IMR-90 (cell line): ENCODE measurements around the gene EXOC4. TPM values are rescaled to one million over a fixed set of nuclear protein-coding genes. Genes with fewer than 3 reads are reported as not detected.

Source experiments
- ATAC-seq: fragments of 200-7000 bp; cut with Tn5 transposase; 2 replicates; pipeline ENCODE4 v1.9.1; 2020; ENCODE audit warnings: low read depth, mild to moderate bottlenecking, moderate library complexity
- BruUV-seq: library from RNA; stranded (reverse); fragments of 400-500 nt; replicated peaks from 2 replicates; lab custom pipeline; 2021; lab: Mats Ljungman, UMichigan
- CTCF ChIA-PET: fragments of 300-600 bp; formaldehyde crosslinking; extraction: SDS; loops from one replicate; lab custom pipeline; 2021; ENCODE audit warnings: antibody characterized with exemption; lab: Yijun Ruan, JAX
- POLR2A ChIA-PET: fragments of 300-600 bp; sonication (Branson Sonifier 250); formaldehyde crosslinking; loops from one replicate; lab custom pipeline; 2022; ENCODE audit warnings: antibody characterized with exemption; ENCODE audit not compliant: unreplicated experiment; lab: Charles Lee
- DNase-seq: peaks from one replicate; pipeline ENCODE4 v3.0.0; 2013
- H2AFZ ChIP-seq: replicated peaks from 2 replicates; pipeline ENCODE3; 2013; ENCODE audit warnings: low read length, mild to moderate bottlenecking; ENCODE audit not compliant: poor library complexity
- H2AK5ac ChIP-seq: 2 replicates; pipeline ENCODE4 v1.6.1; 2013; ENCODE audit warnings: low read depth, low read length, inconsistent platforms
- H2AK9ac ChIP-seq: replicated peaks from 2 replicates; pipeline ENCODE3; 2013; ENCODE audit warnings: mild to moderate bottlenecking, low read depth, low read length, moderate library complexity; ENCODE audit not compliant: poor library complexity
- H2BK120ac ChIP-seq: 2 replicates; pipeline ENCODE4 v1.6.1; 2013; ENCODE audit warnings: low read depth, low read length, inconsistent platforms
- H2BK15ac ChIP-seq: 3 replicates; pipeline ENCODE4 v1.6.1; 2013; ENCODE audit warnings: low read depth, low read length, inconsistent platforms
- H2BK20ac ChIP-seq: 2 replicates; pipeline ENCODE4 v1.6.1; 2013; ENCODE audit warnings: low read depth, mild to moderate bottlenecking, inconsistent platforms, low read length, moderate library complexity
- H2BK5ac ChIP-seq: 2 replicates; pipeline ENCODE4 v1.6.1; 2013; ENCODE audit warnings: mild to moderate bottlenecking, low read depth, low read length, inconsistent platforms; ENCODE audit not compliant: poor library complexity, severe bottlenecking
- H3K14ac ChIP-seq: replicated peaks from 2 replicates; pipeline ENCODE4 v1.6.1; 2013; ENCODE audit warnings: low read depth, low read length, inconsistent platforms
- H3K18ac ChIP-seq: 2 replicates; pipeline ENCODE4 v1.6.1; 2013; ENCODE audit warnings: low read depth, low read length, control low read depth
- H3K23ac ChIP-seq: 2 replicates; pipeline ENCODE4 v1.6.1; 2013; ENCODE audit warnings: low read depth, low read length, inconsistent platforms
- H3K27ac ChIP-seq: 2 replicates; pipeline ENCODE4 v1.5.1; 2013; ENCODE audit warnings: mild to moderate bottlenecking, control low read depth, low read length; ENCODE audit not compliant: insufficient read depth
- H3K27me3 ChIP-seq: 2 replicates; pipeline ENCODE4 v1.6.1; 2013; ENCODE audit warnings: low read length; ENCODE audit not compliant: control insufficient read depth, insufficient read depth
- H3K36me3 ChIP-seq: 2 replicates; pipeline ENCODE4 v1.6.1; 2013; ENCODE audit warnings: low read length, mixed read lengths; ENCODE audit not compliant: control insufficient read depth, insufficient read depth
- H3K4ac ChIP-seq: 2 replicates; pipeline ENCODE4 v1.6.1; 2013; ENCODE audit warnings: low read depth, low read length, inconsistent platforms
- H3K4me1 ChIP-seq: 2 replicates; pipeline ENCODE4 v1.6.1; 2013; ENCODE audit warnings: low read length, mixed read lengths; ENCODE audit not compliant: control insufficient read depth, insufficient read depth
- H3K4me2 ChIP-seq: 2 replicates; pipeline ENCODE4 v1.6.1; 2013; ENCODE audit warnings: low read depth, mild to moderate bottlenecking, control low read depth, low read length, moderate library complexity
- H3K4me3 ChIP-seq: 2 replicates; pipeline ENCODE4 v1.5.1; 2013; ENCODE audit warnings: low read depth, mild to moderate bottlenecking, control low read depth, low read length, moderate library complexity; ENCODE audit not compliant: insufficient read depth
- H3K56ac ChIP-seq: 2 replicates; pipeline ENCODE4 v1.6.1; 2013; ENCODE audit warnings: low read length, inconsistent platforms; ENCODE audit not compliant: insufficient read depth; ENCODE audit errors: extremely low read depth
- H3K79me1 ChIP-seq, 2 experiments: 2 replicates each; pipeline ENCODE4 v1.6.1; 2013; ENCODE audit warnings: low read length in 2 of 2, inconsistent platforms in 1 of 2, low read depth in 1 of 2
- H3K9ac ChIP-seq: 2 replicates; pipeline ENCODE4 v1.6.1; 2013; ENCODE audit warnings: low read depth, low read length, control low read depth
- H3K9me1 ChIP-seq: 2 replicates; pipeline ENCODE4 v1.6.1; 2013; ENCODE audit warnings: low read length, inconsistent platforms; ENCODE audit not compliant: insufficient read depth
- H3K9me3 ChIP-seq: 2 replicates; pipeline ENCODE4 v1.6.1; 2013; ENCODE audit warnings: low read length; ENCODE audit not compliant: control insufficient read depth, insufficient read depth
- H4K20me1 ChIP-seq: 2 replicates; pipeline ENCODE4 v1.6.1; 2013; ENCODE audit warnings: low read length, inconsistent platforms; ENCODE audit not compliant: insufficient read depth
- H4K5ac ChIP-seq: 2 replicates; pipeline ENCODE4 v1.6.1; 2013; ENCODE audit warnings: mild to moderate bottlenecking, low read depth, low read length, control low read depth
- H4K8ac ChIP-seq, 2 experiments: 2 replicates each; pipeline ENCODE4 v1.6.1; 2013; ENCODE audit warnings: low read depth in 2 of 2, low read length in 2 of 2, control low read depth in 1 of 2, inconsistent platforms in 1 of 2
- H4K91ac ChIP-seq: 2 replicates; pipeline ENCODE4 v1.6.1; 2013; ENCODE audit warnings: low read depth, low read length, inconsistent platforms; ENCODE audit not compliant: insufficient read depth
- BHLHE40 ChIP-seq: fragments of 150-350 bp; IDR thresholded peaks from 2 replicates; pipeline ENCODE4 v1.6.1; 2016; ENCODE audit warnings: mild to moderate bottlenecking, low read depth, low read length
- CEBPB ChIP-seq: IDR thresholded peaks from 2 replicates; pipeline ENCODE4 v1.6.1; 2012; ENCODE audit warnings: low read depth, low read length, improper control_type of control experiment
- CHD1 ChIP-seq: IDR thresholded peaks from 2 replicates; pipeline ENCODE4 v1.6.1; 2012; ENCODE audit warnings: low read depth, low read length, improper control_type of control experiment
- CTCF ChIP-seq: conservative IDR thresholded peaks from 2 replicates; pipeline ENCODE4 v1.5.1; 2012; ENCODE audit warnings: mild to moderate bottlenecking, low read depth, low read length, improper control_type of control experiment
- FOS ChIP-seq: fragments of 150-350 bp; IDR thresholded peaks from 2 replicates; pipeline ENCODE4 v1.6.1; 2016; ENCODE audit warnings: low read depth, low read length
- MAFK ChIP-seq: IDR thresholded peaks from 2 replicates; pipeline ENCODE4 v1.6.1; 2012; ENCODE audit warnings: low read depth, low read length, improper control_type of control experiment
- MAZ ChIP-seq: IDR thresholded peaks from 2 replicates; pipeline ENCODE4 v1.6.1; 2012; ENCODE audit warnings: low read depth, mild to moderate bottlenecking, low read length, improper control_type of control experiment, moderate library complexity, borderline replicate concordance
- MXI1 ChIP-seq: IDR thresholded peaks from 2 replicates; pipeline ENCODE4 v1.6.1; 2012; ENCODE audit warnings: low read depth, mild to moderate bottlenecking, low read length, moderate library complexity, borderline replicate concordance
- NFE2L2 ChIP-seq: fragments of 150-350 bp; IDR thresholded peaks from 2 replicates; pipeline ENCODE4 v1.6.1; 2016; ENCODE audit warnings: low read depth, mild to moderate bottlenecking, low read length
- POLR2A ChIP-seq: IDR thresholded peaks from 2 replicates; pipeline ENCODE4 v1.6.1; 2012; ENCODE audit warnings: mild to moderate bottlenecking, low read depth, low read length
- RAD21 ChIP-seq: IDR thresholded peaks from 2 replicates; pipeline ENCODE4 v1.6.1; 2012; ENCODE audit warnings: low read length, improper control_type of control experiment
- RCOR1 ChIP-seq: IDR thresholded peaks from 2 replicates; pipeline ENCODE4 v1.6.1; 2012; ENCODE audit warnings: mild to moderate bottlenecking, low read length, improper control_type of control experiment; ENCODE audit not compliant: insufficient replicate concordance
- RFX5 ChIP-seq: IDR thresholded peaks from 2 replicates; pipeline ENCODE4 v1.8.0; 2012; ENCODE audit warnings: low read depth, mild to moderate bottlenecking, low read length, moderate library complexity
- SMC3 ChIP-seq: fragments of 150-350 bp; IDR thresholded peaks from 2 replicates; pipeline ENCODE4 v1.6.1; 2016; ENCODE audit warnings: low read depth, mild to moderate bottlenecking, antibody characterized with exemption, low read length, moderate library complexity
- USF2 ChIP-seq: fragments of 150-350 bp; IDR thresholded peaks from 2 replicates; pipeline ENCODE4 v1.6.1; 2017; ENCODE audit warnings: mild to moderate bottlenecking, antibody characterized with exemption, low read length, low read depth
- WGBS, 2 experiments: methylation state at CpG; one replicate each; pipeline versions ENCODE4 v1.1.5 to v1.1.7; 2013; ENCODE audit warnings: missing lambda C conversion rate in 2 of 2; ENCODE audit not compliant: insufficient read length in 1 of 2; ENCODE audit errors: extremely low coverage in 2 of 2; 5-methylcytosine and 5-hydroxymethylcytosine counted together
- dilution Hi-C: fragments of 300-500 bp; cut with HindIII; formaldehyde crosslinking; loops from one replicate; pipeline ENCODE4 v1.14.3; 2018; ENCODE audit warnings: low sequenced_read_pairs; ENCODE audit not compliant: unreplicated experiment
- in situ Hi-C: fragments of 300-500 bp; cut with MboI; formaldehyde crosslinking; loops from 3 replicates; pipeline ENCODE4 v1.14.3; 2019; ENCODE audit warnings: low sequenced_read_pairs, inconsistent platforms, mixed read lengths
- intact Hi-C: fragments of 100-400 bp; cut with micrococcal nuclease; formaldehyde crosslinking; loops from 2 replicates; pipeline ENCODE4 v1.10.0; 2022
- polyA plus RNA-seq, 3 experiments: library from polyadenylated mRNA; depleted of rRNA; stranded (reverse); fragments of >200 nt; gene quantifications; 2 replicates each; pipeline ENCODE4 v1.2.3, GENCODE V29; 2012; ENCODE audit warnings: low replicate concordance in 1 of 3
- total RNA-seq: library from RNA; depleted of rRNA; stranded (reverse); fragments of >200 nt; gene quantifications from 2 replicates; pipeline ENCODE4 v1.2.3, GENCODE V29; 2012
- TF ChIP-seq, protein P1 (sequence below): fragments of 150-350 bp; IDR thresholded peaks from 2 replicates; pipeline ENCODE4 v1.6.1; 2016; ENCODE audit warnings: low read depth, mild to moderate bottlenecking, low read length, moderate library complexity, borderline replicate concordance

The EXOC4 gene
- total and polyA plus RNA-seq, 2 of the 4 experiments (the other 2 are of a cell fraction) = 25.4 to 94.6 TPM

- Histone ChIP-seq H3K4ac (no peak overlapping the region), H3K18ac (no peak overlapping the region), H2AK5ac (no peak overlapping the region), H3K4me2 (no peak overlapping the region), H3K27ac (no peak overlapping the region), H3K23ac (no peak overlapping the region), H2BK5ac (no peak overlapping the region), H3K79me1 (no peaks in the 10 kb centered on the region), H2BK20ac (no peak overlapping the region), H3K9me3 (no peaks in the 10 kb centered on the region), H3K4me1 (no peaks in the 10 kb centered on the region), H4K20me1 (no peaks in the 10 kb centered on the region), H2BK120ac (no peak overlapping the region), H2AK9ac (no peak overlapping the region), H3K9ac (no peak overlapping the region), H3K14ac (no peak overlapping the region), H4K91ac (no peak overlapping the region), H3K9me1 (no peaks in the 10 kb centered on the region), H4K8ac (no peak overlapping the region), H2BK15ac (no peak overlapping the region), H3K56ac (no peak overlapping the region), H2AFZ (no peak overlapping the region), H3K36me3 (no peaks in the 10 kb centered on the region), H3K27me3 (no peaks in the 10 kb centered on the region), H4K5ac (no peak overlapping the region), H3K4me3 (no peak overlapping the region)
- DNase-seq = no peak
- no TSS peak for BruUV-seq
- dilution Hi-C loops (no loop called here), intact Hi-C loops (no loop called here), in situ Hi-C loops (no loop called here)
- TF ChIP-seq, protein P1, sequence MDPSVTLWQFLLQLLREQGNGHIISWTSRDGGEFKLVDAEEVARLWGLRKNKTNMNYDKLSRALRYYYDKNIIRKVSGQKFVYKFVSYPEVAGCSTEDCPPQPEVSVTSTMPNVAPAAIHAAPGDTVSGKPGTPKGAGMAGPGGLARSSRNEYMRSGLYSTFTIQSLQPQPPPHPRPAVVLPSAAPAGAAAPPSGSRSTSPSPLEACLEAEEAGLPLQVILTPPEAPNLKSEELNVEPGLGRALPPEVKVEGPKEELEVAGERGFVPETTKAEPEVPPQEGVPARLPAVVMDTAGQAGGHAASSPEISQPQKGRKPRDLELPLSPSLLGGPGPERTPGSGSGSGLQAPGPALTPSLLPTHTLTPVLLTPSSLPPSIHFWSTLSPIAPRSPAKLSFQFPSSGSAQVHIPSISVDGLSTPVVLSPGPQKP = no peak
- no peak for TF ChIP-seq CHD1
- TF ChIP-seq USF2 = no peak
- no peak for TF ChIP-seq RFX5
- no peak for TF ChIP-seq CEBPB
- TF ChIP-seq POLR2A = no peak
- no peak for TF ChIP-seq CTCF
- no peak for TF ChIP-seq SMC3
- no peak for TF ChIP-seq RCOR1
- no peak for TF ChIP-seq FOS
- TF ChIP-seq RAD21 = no peak
- TF ChIP-seq MAFK = no peak
- TF ChIP-seq NFE2L2 = no peak
- TF ChIP-seq MXI1 = no peak
- TF ChIP-seq MAZ = no peak
- no peak for TF ChIP-seq BHLHE40
- ChIA-PET CTCF (no interaction called here), POLR2A (no interaction called here)
- no CpG with 5 or more reads among the region's 5 CpGs for WGBS, 2 experiments
- no peak for ATAC-seq
Measured at GRCh38 chr7:133733401-133733800, 480.5 kb downstream of the EXOC4 start.
